ENCODE data around the gene YEATS4. TPM values are rescaled to one million over a fixed set of nuclear protein-coding genes. Genes with fewer than 3 reads are reported as not detected.

Gene YEATS4
- total RNA-seq, 1 donor from 2014 or later: 45.2 TPM

- no peaks in the 10 kb centered on the region for H3K9me3 Mint-ChIP-seq
Observed at GRCh38 chr12:69345742-69346141, 13.8 kb upstream of the YEATS4 start.

DNA sequence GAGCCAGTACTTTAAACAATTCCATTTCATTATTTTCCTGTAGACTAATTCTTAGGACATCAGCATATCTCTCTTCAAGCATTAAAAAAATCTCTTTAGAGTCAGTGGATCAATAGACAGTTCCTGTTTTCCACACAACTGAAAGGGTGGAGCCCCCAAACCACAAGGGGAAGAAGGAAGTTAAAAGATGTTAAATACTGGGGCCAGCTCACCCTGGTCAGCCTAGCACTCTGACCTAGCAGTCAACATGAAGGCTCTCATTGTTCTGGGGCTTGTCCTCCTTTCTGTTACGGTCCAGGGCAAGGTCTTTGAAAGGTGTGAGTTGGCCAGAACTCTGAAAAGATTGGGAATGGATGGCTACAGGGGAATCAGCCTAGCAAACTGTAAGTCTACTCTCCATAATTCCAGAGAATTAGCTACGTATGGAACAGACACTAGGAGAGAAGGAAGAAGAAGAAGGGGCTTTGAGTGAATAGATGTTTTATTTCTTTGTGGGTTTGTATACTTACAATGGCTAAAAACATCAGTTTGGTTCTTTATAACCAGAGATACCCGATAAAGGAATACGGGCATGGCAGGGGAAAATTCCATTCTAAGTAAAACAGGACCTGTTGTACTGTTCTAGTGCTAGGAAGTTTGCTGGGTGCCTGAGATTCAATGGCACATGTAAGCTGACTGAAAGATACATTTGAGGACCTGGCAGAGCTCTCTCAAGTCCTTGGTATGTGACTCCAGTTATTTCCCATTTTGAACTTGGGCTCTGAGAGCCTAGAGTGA is 11.2 kb upstream of the YEATS4 start, which contains the start of gene LYZ:
TSS of gene LYZ (plus strand) at position 220 of the 777 bp plus-strand sequence. CDS start at position 248, 28 bp downstream.
- no peak within 1 kb of the TSS for H3K27ac Mint-ChIP-seq
- no peaks in the 10 kb centered on the region for H3K36me3 Mint-ChIP-seq (ENCODE audit: low read depth)
- no peaks in the 10 kb centered on the region for H3K9me3 Mint-ChIP-seq
- no peak within 1 kb of the TSS for H3K4me3 Mint-ChIP-seq
- no peaks in the 10 kb centered on the region for H3K4me1 Mint-ChIP-seq (ENCODE audit: low read depth)
- DNase-seq (ENCODE audit: low spot score): no peak
- intact Hi-C loops (cut with micrococcal nuclease): no loop called here
- peaks cover 16% of the 10 kb centered on the region for H3K27me3 Mint-ChIP-seq (ENCODE audit: insufficient read depth)

More at GRCh38 chr12:69345742-69346141, 13.8 kb upstream of the YEATS4 start:
- Mint-ChIP-seq H3K27ac (no peak overlapping the region), H3K36me3 (ENCODE audit: low read depth) (no peaks in the 10 kb centered on the region), H3K4me1 (ENCODE audit: low read depth) (no peaks in the 10 kb centered on the region), H3K27me3 (ENCODE audit: insufficient read depth) (peaks cover 16% of the 10 kb centered on the region), H3K4me3 (no peak overlapping the region)
- DNase-seq (ENCODE audit: low spot score): no peak
- intact Hi-C loops (cut with micrococcal nuclease): no loop called here

DNA sequence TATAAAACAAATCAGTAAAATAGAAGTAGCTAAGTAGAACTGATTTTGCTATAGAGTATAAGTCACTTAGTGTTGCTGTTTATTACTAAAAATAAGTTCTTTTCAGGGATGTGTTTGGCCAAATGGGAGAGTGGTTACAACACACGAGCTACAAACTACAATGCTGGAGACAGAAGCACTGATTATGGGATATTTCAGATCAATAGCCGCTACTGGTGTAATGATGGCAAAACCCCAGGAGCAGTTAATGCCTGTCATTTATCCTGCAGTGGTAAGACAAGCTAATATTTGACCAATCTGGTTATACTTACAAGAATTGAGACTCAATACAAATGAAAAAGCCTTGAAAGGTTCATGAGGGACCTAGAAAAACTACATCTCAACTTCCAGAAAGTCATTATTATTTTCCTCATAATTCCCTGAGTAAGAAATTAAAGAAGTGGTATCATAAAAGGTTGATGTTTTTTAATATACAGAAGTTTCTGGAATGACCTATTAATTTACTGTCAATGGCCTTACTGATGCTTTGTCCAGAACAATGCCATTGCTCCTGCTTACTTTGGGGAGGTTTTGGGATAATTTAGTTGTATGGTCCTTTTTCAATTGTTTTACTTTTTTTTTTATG is 9.4 kb upstream of the YEATS4 start:
- H3K36me3 Mint-ChIP-seq (ENCODE audit: low read depth): no peaks in the 10 kb centered on the region
- no peaks in the 10 kb centered on the region for H3K9me3 Mint-ChIP-seq
- intact Hi-C loops (cut with micrococcal nuclease): no loop called here
- no peak overlapping the region for H3K27ac Mint-ChIP-seq
- H3K4me3 Mint-ChIP-seq: no peak overlapping the region
- H3K27me3 Mint-ChIP-seq (ENCODE audit: insufficient read depth): peaks cover 25% of the 10 kb centered on the region
- DNase-seq (ENCODE audit: low spot score): no peak
- H3K4me1 Mint-ChIP-seq (ENCODE audit: low read depth): no peaks in the 10 kb centered on the region

DNA sequence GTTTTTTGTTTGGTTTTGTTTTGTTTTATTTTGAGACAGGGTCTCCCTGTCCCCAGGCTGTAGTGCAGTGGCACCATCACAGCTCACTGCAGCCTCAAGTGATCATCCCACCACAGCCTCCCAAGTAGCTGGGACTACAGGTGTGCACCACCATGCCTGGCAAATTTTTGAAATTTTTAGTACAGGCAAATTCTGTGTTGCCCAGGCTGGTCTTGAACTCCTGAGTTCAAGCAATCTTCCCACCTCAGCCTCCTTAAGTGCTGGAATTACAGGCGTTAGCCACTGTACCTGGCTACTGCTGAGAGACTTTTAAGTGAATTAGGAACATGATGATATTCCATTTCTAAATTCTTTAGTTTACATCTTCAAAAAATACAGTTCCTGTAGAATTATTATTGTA is 8.8 kb upstream of the YEATS4 start:
- no peak overlapping the region for H3K4me3 Mint-ChIP-seq
- H3K36me3 Mint-ChIP-seq (ENCODE audit: low read depth): no peaks in the 10 kb centered on the region
- H3K4me1 Mint-ChIP-seq (ENCODE audit: low read depth): no peaks in the 10 kb centered on the region
- DNase-seq (ENCODE audit: low spot score): no peak
- H3K27ac Mint-ChIP-seq: no peak overlapping the region
- peaks cover 25% of the 10 kb centered on the region for H3K27me3 Mint-ChIP-seq (ENCODE audit: insufficient read depth)
- intact Hi-C loops (cut with micrococcal nuclease): no loop called here
- H3K9me3 Mint-ChIP-seq: no peaks in the 10 kb centered on the region

GRCh38 chr12:69351462-69352236 is 7.9 kb upstream of the YEATS4 start:
- intact Hi-C loops (cut with micrococcal nuclease): no loop called here

DNA sequence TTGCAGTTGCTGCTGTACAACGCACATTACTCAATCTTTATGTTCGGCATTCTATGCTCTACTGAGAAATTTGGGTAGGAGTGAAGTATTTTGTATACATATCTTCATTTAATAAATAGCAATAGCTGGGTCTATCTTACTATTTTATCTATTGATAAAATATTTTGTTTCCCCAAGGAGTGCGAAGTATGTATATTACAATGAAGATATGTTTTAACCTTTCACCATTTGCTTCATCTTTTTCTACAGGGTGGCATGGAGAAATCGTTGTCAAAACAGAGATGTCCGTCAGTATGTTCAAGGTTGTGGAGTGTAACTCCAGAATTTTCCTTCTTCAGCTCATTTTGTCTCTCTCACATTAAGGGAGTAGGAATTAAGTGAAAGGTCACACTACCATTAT is 6.6 kb upstream of the YEATS4 start:
- Mint-ChIP-seq H3K9me3 (no peaks in the 10 kb centered on the region), H3K36me3 (ENCODE audit: low read depth) (no peaks in the 10 kb centered on the region), H3K27ac (no peak overlapping the region), H3K27me3 (ENCODE audit: insufficient read depth) (peaks cover 25% of the 10 kb centered on the region), H3K4me3 (no peak overlapping the region), H3K4me1 (ENCODE audit: low read depth) (peaks cover 6% of the 10 kb centered on the region)
- DNase-seq (ENCODE audit: low spot score): no peak
- intact Hi-C loops (cut with micrococcal nuclease): no loop called here

More at GRCh38 chr12:69351462-69352236, 7.9 kb upstream of the YEATS4 start:
- Mint-ChIP-seq H3K4me3 (no peak overlapping the region), H3K4me1 (ENCODE audit: low read depth) (no peaks in the 10 kb centered on the region), H3K27ac (no peak overlapping the region), H3K9me3 (no peaks in the 10 kb centered on the region), H3K27me3 (ENCODE audit: insufficient read depth) (peaks cover 25% of the 10 kb centered on the region), H3K36me3 (ENCODE audit: low read depth) (no peaks in the 10 kb centered on the region)
- DNase-seq (ENCODE audit: low spot score): no peak

GRCh38 chr12:69354172-69354555 is 5.4 kb upstream of the YEATS4 start:
- no peaks in the 10 kb centered on the region for H3K36me3 Mint-ChIP-seq (ENCODE audit: low read depth)
- no peak overlapping the region for H3K27ac Mint-ChIP-seq
- no peak overlapping the region for H3K4me3 Mint-ChIP-seq
- intact Hi-C loops (cut with micrococcal nuclease): no loop called here
- no peaks in the 10 kb centered on the region for H3K9me3 Mint-ChIP-seq
- no peak for DNase-seq (ENCODE audit: low spot score)
- H3K27me3 Mint-ChIP-seq (ENCODE audit: insufficient read depth): peaks cover 19% of the 10 kb centered on the region
- H3K4me1 Mint-ChIP-seq (ENCODE audit: low read depth): peaks cover 15% of the 10 kb centered on the region

DNA sequence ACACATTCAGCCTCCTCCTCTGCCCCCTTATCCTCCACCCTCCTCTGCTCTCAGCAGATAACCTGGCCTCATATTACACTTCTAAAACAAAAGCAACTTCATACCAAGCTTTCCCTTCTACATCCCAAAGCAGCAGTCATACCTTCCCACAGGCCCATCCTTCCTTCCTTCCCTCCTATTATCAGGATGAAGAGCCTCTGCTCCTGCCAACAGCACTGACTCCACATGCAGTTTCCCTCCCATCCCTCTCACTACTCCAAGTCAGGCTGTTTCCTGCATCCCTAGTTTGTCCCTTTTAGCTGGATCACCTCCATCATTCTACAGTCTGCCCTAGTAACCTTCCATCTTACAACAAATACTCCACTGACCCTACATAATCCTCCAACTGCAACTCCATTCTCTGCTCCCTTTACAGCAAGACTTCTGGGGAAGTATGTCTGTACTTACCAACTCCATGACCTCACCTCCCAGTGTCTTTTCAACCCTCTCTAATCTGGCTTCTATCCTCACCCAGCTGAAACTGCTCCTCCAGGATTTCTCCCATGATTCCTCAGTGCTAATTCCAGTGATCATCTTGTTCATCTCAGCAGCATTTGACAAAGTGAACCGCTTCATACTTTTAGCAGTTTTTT is 4.9 kb upstream of the YEATS4 start:
- Mint-ChIP-seq H3K36me3 (ENCODE audit: low read depth) (no peaks in the 10 kb centered on the region), H3K4me3 (no peak overlapping the region), H3K27me3 (ENCODE audit: insufficient read depth) (peaks cover 16% of the 10 kb centered on the region), H3K27ac (peak overlapping the region; percentile 18), H3K4me1 (ENCODE audit: low read depth) (peaks cover 19% of the 10 kb centered on the region), H3K9me3 (no peaks in the 10 kb centered on the region)
- intact Hi-C loops (cut with micrococcal nuclease): no loop called here
- DNase-seq (ENCODE audit: low spot score): no peak

DNA sequence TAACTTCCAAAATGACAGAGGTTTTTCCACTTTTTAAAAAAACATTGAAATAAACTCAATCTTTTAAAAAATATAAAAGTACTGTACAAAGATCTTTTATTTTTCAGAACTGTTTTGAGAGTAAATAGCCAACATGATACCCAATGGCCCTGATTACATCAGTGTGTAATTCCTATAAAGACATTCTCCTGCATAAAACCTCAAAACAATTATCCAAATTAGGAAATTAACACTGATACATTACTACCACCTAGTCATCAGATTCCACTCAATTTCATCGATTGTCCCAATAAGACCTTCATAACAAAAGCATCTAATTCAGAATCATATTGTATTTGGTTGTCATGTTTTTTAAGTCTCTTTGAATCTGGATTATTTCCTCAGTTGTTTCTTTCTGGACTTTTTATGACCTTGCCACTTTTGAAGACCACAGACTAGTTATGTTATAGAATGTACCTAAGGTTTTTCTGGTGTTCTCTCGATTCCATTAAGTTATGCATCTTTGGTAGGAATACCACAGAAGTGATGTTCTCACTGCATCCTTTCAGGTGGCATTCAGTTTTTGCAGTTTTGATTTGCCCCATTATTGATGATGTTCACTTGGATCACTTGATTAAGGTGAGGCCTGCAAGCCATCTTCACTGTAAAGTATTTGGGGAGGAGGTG is 4.0 kb upstream of the YEATS4 start:
- Mint-ChIP-seq H3K36me3 (ENCODE audit: low read depth) (peaks cover 2% of the 10 kb centered on the region), H3K9me3 (no peaks in the 10 kb centered on the region), H3K27ac (no peak overlapping the region), H3K4me1 (ENCODE audit: low read depth) (peaks cover 19% of the 10 kb centered on the region), H3K4me3 (no peak overlapping the region), H3K27me3 (ENCODE audit: insufficient read depth) (peaks cover 14% of the 10 kb centered on the region)
- intact Hi-C loops (cut with micrococcal nuclease): no loop called here
- DNase-seq (ENCODE audit: low spot score): no peak

DNA sequence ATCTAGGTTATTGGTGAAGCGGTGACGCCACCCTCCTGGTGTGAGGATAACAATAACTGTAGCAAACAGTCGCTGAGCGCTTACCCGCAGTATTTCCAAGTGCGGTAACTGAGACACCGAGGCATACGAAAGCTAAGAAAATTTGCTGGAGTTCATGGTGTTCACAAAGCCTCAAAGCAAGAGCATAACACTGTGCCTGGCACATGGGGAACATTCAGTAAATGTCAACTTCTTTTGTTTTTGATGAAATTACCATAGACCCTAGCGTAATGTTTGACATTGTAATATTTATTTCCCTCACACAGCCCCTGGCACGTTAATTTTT is 767 bp downstream of the YEATS4 start:
- Mint-ChIP-seq H3K27ac (peak overlapping the region; percentile 89), H3K4me1 (ENCODE audit: low read depth) (peaks cover 33% of the 10 kb centered on the region), H3K27me3 (ENCODE audit: insufficient read depth) (no peaks in the 10 kb centered on the region), H3K4me3 (peak overlapping the region; percentile 94), H3K36me3 (ENCODE audit: low read depth) (peaks cover 16% of the 10 kb centered on the region), H3K9me3 (no peaks in the 10 kb centered on the region)
- intact Hi-C loops (cut with micrococcal nuclease): loop anchor here (1.0 to 2.0 kb wide), 4 partner anchors 110 to 882 kb away; partner anchors contain the start of genes CNOT2, FRS2 and RAB3IP
- no peak for DNase-seq (ENCODE audit: low spot score)

- H3K4me1 Mint-ChIP-seq (ENCODE audit: low read depth): peaks cover 33% of the 10 kb centered on the region
- no peaks in the 10 kb centered on the region for H3K27me3 Mint-ChIP-seq (ENCODE audit: insufficient read depth)
- H3K36me3 Mint-ChIP-seq (ENCODE audit: low read depth): peaks cover 31% of the 10 kb centered on the region
- DNase-seq (ENCODE audit: low spot score): no peak
- no peaks in the 10 kb centered on the region for H3K9me3 Mint-ChIP-seq
- H3K27ac Mint-ChIP-seq: no peak overlapping the region
- intact Hi-C loops (cut with micrococcal nuclease): no loop called here
- no peak overlapping the region for H3K4me3 Mint-ChIP-seq
Observed at GRCh38 chr12:69366796-69367195, 7.3 kb downstream of the YEATS4 start.

- no peak overlapping the region for H3K27ac Mint-ChIP-seq
- DNase-seq (ENCODE audit: low spot score): no peak
- H3K27me3 Mint-ChIP-seq (ENCODE audit: insufficient read depth): no peaks in the 10 kb centered on the region
- H3K36me3 Mint-ChIP-seq (ENCODE audit: low read depth): peaks cover 40% of the 10 kb centered on the region
- intact Hi-C loops (cut with micrococcal nuclease): no loop called here
- no peaks in the 10 kb centered on the region for H3K9me3 Mint-ChIP-seq
- peaks cover 33% of the 10 kb centered on the region for H3K4me1 Mint-ChIP-seq (ENCODE audit: low read depth)
- no peak overlapping the region for H3K4me3 Mint-ChIP-seq
Observed at GRCh38 chr12:69368171-69368570, 8.6 kb downstream of the YEATS4 start.
